HL-60/S4 treated with phorbol 12-myristate 13-acetate at 8.2 ng/mL for 4 days and 3 days (cell line): ENCODE data around the gene RALGPS2.
"Not testable (repeated sequence)": the region's sequence is repeated elsewhere in the genome, so short reads cannot be mapped to it uniquely, and the experiment has no call there.

Experiments used
- in situ Hi-C: fragments of 300-500 bp; cut with MboI; formaldehyde crosslinking; loops from 2 replicates; pipeline ENCODE4 v1.15.0; 2022; ENCODE audit warnings: low sequenced_read_pairs

The RALGPS2 gene

DNA sequence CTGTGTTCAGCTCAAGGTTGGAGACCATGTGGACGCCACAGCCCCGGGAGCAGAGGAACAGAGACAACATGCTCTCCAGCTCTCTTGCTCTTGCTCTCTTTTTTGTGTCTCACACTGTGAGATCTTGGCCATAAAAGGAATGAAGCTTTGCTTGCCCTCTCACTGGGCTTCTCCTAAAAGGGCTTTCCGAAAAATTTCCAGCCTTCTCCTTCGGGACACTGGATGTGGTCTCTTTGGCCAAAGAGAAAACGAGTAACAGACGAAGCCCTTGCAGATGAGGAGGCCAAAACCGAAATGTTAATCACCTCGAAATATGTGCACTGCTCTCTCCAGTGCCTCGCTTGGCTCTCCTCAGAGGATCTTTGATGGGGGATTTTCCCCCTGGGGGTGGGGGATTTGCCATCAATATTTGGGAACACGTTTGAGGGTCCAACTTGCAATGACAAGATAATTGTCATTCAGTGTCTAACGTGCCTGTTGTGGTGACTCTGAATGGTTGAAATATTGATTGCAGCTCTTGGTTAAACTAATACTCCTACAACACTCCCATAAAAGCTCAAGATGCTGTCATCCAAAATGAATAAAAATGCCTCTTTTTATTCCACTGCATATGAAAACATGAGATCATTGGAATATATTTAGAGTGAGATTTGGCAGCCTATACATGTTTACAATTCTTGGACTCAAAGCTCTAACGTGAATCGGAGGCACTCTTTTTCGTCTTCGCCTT, 214.5 kb downstream of the RALGPS2 start:
- in situ Hi-C loops = no loop called here

DNA sequence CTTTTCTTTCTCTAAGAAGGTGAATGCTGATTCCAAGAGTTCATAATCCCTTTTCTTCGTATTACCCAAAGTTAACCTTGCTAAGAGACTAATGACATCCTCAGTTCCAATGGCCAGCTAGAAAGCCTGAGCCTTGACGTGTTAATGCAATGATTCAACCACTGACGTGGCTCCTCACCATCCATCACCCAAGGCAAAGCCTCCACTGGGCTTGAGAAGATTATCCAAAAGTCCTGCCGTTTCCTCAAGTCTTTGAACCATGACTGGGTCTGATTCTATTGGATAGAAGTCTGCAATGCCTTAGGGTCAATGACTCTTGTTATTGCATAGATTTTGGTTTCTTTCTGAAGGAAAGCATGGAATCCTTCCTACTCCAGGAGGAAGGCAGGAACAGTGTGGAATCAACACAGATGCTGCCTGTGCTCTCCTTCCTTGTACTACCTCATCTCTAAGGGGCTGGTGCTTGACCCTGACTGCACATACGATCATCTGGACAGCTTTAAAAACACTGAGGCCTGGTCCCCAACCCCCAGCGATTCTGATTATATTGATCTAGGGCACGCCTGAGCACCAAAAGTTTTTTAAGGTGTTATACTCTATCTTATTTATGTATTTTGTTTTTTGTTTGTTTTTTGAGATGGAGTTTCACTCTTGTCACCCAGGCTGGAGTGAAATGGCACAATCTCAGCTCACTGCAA, 215.2 kb downstream of the RALGPS2 start:
- in situ Hi-C loops = no loop called here

DNA sequence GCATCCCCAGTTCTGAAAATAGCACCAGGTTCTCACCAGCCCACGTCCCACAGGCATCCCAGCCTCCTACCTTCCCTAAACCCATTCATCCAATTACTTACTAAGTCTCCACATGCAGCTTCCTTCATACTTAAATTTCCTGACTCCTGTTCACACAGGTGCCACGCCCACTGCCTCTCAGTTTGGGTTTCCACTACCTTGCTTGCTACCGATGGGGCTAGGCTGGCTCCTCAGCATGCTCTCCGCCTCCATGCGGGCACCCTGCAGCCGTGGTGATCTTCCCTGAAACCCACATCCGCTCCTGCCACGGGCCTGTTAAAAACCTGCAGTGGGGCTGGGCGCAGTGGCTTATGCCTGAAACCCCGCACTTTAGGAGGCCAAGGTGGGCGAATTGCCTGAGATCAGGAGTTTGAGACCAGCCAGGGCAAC, 216.2 kb downstream of the RALGPS2 start:
- in situ Hi-C loops = no loop called here

DNA sequence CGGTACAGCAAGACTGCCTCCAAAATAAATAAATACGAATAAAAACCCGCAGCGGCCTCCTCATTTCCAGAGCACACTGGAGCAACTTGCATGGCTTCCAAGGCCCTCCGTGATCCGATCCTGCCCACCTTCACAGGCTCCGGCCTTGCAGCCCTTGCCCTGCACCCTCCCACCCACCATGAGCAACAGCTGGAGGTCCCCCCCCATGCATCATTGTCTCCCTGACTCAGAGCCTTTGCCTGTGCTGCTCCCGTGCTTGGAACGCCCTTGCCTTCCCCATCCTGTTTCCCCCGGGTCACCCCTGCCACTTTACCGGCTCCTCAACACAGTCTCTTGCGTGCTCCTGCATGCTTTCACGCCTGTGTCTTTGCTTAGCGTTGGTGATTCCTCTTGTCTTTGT, 216.8 kb downstream of the RALGPS2 start:
- in situ Hi-C loops = no loop called here

DNA sequence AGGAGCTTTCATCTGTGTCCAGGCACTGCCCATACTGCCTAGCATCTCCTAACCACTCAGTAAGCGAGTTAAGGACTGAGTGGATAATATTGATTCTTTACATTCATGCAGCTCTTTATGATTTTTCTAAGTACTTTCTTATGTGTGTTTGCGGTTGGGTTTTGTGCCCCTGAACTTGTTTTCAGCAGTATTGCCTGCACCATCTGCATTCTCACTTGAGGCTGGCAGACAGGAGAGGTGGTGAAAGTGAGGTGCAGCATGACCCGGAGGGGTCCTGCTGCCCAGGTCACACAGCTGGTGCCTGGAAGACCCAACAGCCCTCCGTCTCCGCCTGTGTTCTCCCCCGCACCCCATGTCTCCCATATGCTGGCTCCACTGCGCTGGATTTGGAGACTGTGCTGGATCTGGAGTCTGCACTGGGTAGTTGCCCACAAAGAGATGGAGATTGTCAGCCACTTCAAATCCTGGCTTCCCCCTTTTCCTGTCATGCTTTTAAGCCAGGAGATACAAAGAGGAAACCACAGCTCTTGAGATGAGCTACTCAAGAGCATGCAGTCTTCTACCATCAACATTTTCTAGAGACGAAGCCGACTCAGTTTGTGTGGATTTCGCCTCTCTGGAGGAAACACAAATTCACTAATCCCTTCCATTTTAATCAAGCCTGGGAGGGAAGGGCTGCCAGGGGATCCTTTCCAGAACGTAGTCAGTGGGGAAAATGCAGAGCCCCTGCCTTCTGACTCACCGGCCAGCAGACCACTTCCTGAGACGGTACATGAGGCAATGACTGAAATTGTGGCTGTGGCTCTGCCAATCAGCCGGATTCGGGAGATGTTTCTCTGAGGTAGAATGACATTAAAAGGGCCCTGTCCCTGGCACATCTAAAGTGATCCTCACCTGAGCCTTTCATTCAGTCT, 217.5 kb downstream of the RALGPS2 start:
- in situ Hi-C loops = no loop called here

DNA sequence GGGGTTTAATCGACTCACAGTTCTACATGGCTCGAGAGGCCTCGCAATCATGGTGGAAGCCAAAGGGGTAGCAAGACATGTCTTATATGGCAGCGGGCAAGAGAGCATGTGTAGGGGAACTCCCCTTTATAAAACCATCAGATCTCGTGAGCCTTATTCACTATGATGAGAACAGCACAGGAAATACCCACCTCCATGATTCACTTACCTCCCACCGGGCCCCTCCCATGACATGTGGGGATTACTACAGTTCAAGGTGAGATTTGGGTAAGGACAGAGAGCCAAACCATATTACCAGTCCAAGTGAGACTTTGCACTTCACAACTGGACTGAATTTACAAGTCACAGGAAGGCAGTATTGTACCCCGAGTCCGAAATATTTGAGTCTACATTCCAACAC, 219.7 kb downstream of the RALGPS2 start:
- in situ Hi-C loops = no loop called here

DNA sequence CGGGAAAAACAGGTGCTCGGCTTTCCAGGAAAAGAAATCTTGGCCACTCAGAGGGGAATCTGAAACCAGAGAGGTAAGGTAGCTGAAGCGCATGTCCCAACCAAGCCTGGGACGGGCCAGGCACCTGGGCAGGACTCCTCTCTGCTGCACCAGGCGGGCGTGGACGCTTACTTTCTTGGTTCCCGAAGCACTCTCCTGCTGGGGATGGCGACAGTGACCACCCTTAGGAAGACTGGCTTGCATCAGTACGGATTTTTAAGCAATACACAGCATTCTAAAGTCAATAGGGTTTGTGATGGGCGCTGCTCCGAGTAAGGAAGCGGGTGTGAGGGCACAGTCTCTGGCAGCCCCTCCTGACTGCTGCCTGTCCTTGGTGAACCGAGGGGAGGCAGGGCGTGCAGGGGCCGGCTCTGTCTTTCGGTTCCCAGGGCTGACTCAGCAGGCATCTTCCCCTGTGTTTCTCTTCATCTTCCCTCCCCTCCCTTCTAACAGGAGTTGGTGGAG, 220.8 kb downstream of the RALGPS2 start:
- in situ Hi-C loops = no loop called here

DNA sequence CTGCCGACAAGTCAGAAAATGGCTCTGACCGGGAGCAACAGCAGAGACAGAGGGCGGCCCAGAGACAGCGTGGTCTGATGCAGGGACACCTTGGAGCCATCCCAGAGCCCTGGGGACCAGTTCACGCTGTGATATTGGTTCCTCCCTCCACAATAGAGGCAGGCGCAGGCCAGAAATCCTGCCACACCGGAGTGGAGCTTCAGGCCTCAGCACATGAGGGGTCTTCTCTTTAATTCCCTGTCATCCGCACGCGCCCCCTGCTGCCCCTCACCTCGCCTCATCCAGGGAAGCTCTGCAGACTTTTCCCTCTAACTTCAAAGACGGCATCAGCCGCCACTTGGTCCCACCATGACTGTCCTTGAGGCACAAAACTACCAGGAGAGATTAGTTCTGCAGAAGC, 221.4 kb downstream of the RALGPS2 start:
- in situ Hi-C loops = no loop called here

DNA sequence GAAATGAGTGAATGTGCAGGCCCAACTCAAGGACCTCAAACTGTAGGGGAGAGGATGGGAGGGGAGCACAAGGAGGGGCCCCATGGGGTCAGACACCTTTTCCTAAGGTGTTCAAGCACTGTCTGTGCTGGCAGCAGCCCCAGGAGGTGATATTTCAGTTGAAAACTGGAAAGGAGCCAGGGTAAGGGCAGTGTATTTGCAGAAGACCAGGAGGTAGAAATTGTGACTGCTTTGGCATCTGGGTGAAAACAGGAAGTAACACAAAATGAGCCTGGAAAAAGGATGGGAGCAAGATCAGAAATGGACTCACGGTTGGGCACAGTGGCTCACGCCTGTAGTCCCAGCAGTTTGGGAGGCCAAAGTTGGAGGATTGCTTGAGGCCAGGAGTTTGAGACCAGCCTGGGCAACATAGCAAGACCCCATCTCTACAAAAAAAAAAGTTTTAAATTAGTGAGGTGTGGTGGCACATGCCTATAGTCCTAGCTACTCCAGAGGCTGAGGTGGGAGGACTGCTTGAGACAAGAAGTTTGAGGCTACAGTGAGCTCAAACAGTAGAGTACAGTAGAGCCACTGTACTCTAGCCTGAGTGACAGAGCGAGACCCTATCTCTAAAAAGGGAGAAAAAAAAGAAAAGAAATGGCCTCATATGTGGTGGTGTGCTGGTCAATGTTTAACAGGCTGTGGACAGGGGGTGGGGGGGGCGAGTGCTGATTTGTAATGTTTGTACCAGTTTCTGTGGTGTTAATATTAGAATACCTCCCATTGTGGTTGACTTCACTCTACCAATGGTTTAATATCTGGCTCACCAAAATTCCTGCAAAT, 222.0 kb downstream of the RALGPS2 start:
- in situ Hi-C loops = no loop called here

DNA sequence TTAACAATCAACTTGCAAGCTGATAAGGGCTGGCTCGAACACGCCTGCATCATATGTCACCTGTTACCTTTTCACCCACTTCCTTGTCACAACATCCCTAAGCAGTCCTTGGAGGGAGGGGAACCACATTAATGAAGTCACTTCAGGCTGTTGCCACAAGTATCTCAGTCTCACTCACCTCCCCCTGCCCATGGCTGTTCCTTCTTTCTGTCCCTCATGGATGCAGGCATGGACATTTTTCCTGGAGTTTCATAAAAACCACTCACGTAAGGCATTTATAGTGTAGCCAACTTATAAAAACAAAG, 222.6 kb downstream of the RALGPS2 start:
- in situ Hi-C loops = no loop called here

DNA sequence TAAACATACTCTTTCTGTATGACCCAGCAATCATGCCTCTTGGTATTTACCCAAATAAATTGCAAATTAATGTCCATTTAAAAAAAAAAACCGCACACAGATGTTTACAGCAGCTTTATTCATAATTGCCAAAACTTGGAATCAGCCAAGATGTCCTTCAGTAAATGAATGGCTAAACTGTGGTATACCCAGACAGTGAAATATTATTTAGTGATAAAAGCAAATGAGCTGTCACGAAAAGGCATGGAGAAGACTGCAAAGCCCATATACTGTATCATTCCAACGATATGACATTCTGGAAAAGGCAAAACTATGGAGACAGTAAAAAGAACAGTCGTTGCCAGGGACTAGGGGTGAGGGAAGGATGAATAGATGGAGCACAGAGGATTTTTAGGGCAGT, 223.6 kb downstream of the RALGPS2 start:
- in situ Hi-C loops = no loop called here

DNA sequence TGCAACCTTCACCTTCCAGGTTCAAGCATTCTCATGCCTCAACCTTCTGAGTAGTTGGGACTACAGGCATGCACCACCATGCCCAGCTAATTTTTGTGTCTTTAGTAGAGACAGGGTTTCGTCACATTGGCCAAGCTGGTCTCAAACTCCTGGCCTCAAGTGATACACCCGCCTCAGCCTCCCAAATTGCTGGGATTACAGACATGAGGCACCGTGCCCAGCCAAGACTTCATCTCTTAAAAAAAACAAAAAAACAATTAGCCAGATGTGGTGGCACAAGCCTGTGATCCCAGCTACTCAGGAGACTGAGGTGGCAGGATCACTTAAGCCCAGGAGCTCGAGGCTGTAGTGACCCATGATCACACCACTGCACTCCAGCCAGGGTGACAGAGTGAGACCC, 224.8 kb downstream of the RALGPS2 start:
- in situ Hi-C loops = not testable (repeated sequence)

DNA sequence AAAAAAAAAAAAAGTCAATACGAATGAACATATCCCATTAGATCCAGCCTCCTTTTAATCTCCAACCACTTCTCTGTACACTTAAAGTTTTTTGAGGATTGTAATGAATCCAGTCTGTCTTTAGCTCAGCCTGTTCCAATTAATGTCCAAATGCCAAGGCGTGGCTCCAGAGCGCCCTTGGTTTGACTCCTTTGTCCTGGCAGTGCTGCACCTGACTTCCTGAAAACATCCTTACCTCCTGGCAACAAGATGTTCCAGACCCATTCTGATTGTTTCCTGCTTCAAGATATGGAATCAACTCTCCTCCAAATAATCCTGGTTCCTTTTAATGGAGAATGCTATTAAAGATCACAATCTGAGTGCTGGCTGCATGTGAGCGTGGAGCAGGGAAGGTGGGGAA, 226.6 kb downstream of the RALGPS2 start:
- in situ Hi-C loops = no loop called here

DNA sequence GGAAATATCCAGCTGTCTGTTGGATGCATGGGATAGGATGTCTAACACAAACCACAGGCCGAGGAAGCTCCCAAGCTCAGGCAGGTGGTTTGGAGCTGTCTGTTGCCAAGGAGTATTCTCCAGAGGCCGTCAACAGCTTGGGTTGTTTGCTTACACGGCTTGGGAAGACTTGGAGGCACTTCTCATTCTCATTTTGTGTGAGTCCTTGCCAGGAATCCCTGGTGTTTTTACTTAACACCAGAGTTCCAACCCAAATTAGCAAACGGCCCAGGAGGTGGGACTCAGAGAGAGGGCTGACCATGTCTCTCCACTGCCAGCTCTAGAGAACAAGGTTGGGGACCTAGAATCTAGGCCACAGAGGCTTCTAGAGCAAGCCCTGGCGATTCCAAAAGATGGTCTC, 228.0 kb downstream of the RALGPS2 start:
- in situ Hi-C loops = no loop called here

DNA sequence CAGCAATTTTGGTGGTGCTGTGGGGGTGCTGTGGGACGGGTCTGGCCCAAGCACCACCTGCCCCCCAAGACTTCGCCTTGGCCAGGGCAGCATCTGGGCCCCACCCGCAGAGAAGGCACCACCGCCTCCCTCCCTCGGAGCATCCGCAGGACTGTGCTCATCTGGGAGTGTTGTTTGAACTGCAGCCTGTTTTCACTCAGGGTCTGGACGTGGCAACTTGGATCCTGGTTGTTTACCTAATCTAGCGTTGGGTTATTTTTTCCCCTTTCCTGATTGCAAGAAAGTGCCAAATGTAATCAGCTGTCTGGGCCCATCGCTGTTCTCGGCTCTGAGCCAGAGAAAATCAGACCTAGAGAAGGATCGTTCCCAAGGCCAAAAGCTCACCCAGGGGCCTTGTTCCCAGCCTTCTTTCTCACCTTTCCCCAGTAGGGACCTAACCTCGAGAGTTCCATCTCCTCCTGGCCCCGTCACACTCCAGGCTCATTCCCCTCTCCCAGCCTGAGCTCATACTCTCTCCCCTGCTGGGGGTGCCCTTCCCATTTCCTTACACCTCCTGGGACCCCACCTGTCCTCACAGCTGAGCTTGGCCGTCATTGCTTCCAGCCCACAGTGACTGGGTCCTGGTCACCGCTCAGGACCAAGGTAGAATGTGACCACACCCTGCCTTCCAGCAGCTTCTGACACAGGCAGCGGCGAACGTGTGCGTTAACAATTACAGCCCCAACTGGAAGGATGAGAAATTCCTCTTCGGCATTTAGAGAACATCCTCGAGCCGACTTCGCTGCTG, 228.7 kb downstream of the RALGPS2 start:
- in situ Hi-C loops = no loop called here

DNA sequence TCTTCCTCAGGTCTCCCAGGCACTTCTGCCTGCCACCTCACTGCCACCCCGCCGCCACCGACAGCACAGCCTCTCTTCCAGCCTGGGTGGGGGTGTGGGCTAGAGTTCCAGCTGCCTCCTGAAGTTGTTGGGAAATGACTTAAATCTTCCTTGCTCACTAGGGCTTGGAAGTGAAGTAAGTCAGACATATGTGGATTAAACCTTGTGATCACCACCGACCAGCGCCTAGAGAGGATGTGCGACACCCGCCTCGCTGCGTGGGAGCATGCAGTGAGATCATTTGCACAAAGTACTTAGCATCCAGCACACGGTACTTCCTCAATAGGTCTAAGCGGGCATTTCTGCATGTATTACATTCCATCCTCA, 229.3 kb downstream of the RALGPS2 start:
- in situ Hi-C loops = no loop called here

DNA sequence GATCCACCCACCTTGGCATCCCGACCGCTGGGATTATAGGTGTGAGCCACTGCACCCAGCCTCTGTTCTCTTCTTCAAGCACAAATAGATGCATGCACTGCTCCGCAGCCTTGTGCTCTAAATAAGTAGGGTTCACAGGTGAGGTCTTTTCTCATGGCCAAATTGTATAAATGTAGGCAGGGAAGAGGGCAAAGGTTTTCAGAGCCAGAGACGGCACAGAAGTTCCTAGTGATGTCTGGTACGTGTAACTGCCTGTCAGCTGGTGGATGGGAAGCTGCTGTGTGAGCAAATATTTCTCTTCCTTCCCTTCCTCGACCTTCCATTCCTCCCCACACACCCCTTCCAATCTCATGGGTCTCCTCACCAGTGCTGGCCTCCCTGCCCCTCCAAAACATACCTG, 229.9 kb downstream of the RALGPS2 start:
- in situ Hi-C loops = no loop called here

DNA sequence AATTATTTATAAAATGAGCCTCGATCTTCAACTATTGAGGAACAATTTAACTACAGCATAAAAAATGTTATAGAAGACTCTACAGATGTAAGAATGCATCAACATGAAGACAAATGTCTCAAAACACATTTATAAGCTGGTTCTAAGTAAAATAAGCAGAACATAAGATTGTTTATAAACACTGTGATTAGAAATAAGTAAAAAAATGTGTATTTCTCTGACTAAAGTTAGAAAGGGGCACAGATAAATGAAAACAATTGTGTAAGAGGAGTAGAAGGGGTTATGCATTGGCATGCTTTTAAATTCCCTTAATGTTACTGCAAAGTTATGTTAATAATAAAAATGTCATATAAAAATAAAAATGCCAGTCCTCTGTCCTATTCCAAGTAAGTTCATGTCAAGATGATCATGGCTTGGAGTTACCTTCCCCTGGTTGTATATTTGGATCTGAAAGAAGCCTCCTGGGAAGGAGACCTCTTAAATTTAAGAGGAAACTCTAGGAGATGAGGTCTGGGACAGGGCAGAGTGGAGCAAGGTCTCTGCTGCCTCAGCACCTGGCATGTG, 230.4 kb downstream of the RALGPS2 start:
- in situ Hi-C loops = no loop called here

DNA sequence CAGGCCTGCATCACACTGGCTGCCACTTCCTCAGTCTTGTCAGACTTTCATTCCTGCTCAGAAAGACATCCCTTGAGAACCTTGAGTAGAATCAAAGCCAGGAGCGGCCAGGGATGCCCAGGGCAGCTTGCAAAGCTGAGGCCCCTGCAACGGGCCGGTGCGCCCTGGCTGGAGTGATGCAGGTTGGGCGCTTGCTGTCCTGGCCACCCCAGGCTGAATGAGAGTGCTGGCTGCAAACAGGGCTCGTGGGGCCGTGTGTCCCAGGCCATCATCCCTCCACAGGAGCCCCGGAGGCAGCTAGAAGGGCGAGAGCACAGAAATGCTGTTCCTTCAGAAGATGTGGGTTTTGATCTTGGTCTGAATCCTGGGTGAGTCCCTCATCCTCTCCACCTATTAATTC, 233.4 kb downstream of the RALGPS2 start:
- in situ Hi-C loops = no loop called here
